T-helper 22 cell (primary cell): Measurements from ENCODE around the gene MYEOV.

Source experiments
- DNase-seq: peaks from one replicate; pipeline ENCODE4 v3.0.0-alpha.2; 2020; ENCODE audit warnings: low read depth

MYEOV gene

GRCh38 chr11:69265911-69266510 lies 27.9 kb upstream of the MYEOV start:
- no peak for DNase-seq

- no peak for DNase-seq
These were observed 26.6 kb upstream of the MYEOV start for GRCh38 chr11:69267395-69267805.

- DNase-seq = no peak
These were observed 25.0 kb upstream of the MYEOV start for GRCh38 chr11:69268911-69269310.

- DNase-seq = no peak
These were observed 24.6 kb upstream of the MYEOV start for GRCh38 chr11:69269388-69269787.

- DNase-seq = no peak
These were observed 23.8 kb upstream of the MYEOV start for GRCh38 chr11:69269926-69270697.

GRCh38 chr11:69270941-69271340 lies 23.0 kb upstream of the MYEOV start:
- DNase-seq = no peak

GRCh38 chr11:69272055-69272454 lies 21.9 kb upstream of the MYEOV start:
- no peak for DNase-seq

GRCh38 chr11:69272831-69273485 lies 21.0 kb upstream of the MYEOV start:
- DNase-seq = no peak

GRCh38 chr11:69273571-69273970 lies 20.4 kb upstream of the MYEOV start:
- no peak for DNase-seq

GRCh38 chr11:69274531-69275016 lies 19.4 kb upstream of the MYEOV start:
- DNase-seq = no peak

GRCh38 chr11:69275178-69275577 lies 18.8 kb upstream of the MYEOV start:
- no peak for DNase-seq

- no peak for DNase-seq
These were observed 17.8 kb upstream of the MYEOV start for GRCh38 chr11:69276165-69276564.

GRCh38 chr11:69277074-69277809 lies 16.7 kb upstream of the MYEOV start:
- no peak for DNase-seq

- DNase-seq = no peak
These were observed 15.7 kb upstream of the MYEOV start for GRCh38 chr11:69278091-69278867.

GRCh38 chr11:69280451-69280850 lies 13.5 kb upstream of the MYEOV start:
- DNase-seq = no peak

GRCh38 chr11:69280994-69281393 lies 13.0 kb upstream of the MYEOV start:
- no peak for DNase-seq

GRCh38 chr11:69283446-69283845 lies 10.5 kb upstream of the MYEOV start:
- no peak for DNase-seq

- no peak for DNase-seq
These were observed 9.9 kb upstream of the MYEOV start for GRCh38 chr11:69284081-69284511.

GRCh38 chr11:69285091-69285490 lies 8.9 kb upstream of the MYEOV start:
- no peak for DNase-seq

GRCh38 chr11:69285766-69286165 lies 8.2 kb upstream of the MYEOV start:
- no peak for DNase-seq
